Activated naive CD8-positive, alpha-beta T cell treated with anti-CD3 and anti-CD28 coated beads, Interleukin-2, amount 50 U/mL, for 16 hours (primary cell): Measurements from ENCODE around the gene HSPA12A.

Experiments used
- DNase-seq: peaks from one replicate; pipeline ENCODE4 v3.0.0-alpha.2; 2020; ENCODE audit warnings: low read depth, low spot score

HSPA12A gene

DNA sequence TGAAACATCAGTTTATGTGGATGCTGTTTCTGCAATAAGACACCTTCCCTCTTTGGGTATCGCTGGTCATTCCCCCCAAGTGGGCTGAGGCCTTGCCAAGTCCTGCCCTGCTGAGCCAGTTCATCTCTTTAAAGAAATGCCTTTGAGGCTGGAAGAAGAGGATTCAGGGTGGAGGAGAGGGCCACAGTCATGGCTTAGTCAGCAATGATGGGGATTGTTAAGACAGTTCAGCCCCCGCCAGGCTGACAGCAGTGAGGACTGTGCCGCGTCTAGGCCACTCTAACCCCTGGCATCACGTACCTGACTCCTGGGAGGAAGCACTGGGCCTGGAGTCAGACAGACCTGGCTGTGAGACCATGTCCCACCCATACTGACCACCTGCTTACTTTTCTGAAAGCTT is 73.3 kb downstream of the HSPA12A start:
- no peak for DNase-seq

DNA sequence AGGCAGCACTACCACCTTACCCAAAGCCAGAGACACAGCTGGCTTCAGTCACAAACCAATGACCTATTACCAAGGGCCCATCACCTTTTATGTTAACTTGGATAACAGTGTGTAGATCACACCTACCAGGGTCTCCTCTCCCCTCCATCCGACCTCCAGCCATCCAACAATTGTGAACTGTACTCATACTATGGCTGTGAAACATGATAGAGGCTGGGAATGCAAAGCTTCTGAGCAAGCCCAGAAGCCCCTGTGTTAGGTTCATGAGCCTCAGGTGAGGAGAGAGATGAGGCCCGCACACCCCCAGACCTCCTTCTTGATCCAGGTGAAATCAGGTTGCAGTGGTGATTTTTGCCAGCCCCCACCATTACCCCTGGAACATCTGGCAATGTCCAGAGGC is 73.9 kb downstream of the HSPA12A start:
- no peak for DNase-seq

DNA sequence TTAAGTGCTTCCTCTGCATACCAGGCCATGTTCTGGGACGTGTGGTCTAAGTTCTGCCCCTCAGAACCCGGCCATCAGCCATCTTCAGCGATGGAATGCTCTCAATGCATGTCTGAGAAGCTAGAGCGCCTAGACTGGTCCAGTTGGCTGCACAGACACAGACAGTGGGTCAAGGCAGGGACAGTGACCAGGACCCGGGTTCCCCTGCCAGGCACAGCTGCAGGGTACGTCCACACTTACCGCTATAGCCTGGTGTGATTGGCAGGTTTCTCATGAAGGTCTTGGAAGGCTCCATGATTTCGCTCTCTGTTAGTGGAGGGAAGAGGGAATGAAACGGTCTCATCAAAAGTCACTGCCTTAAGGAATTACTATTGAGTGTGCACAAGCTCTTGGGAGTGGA is 74.3 kb downstream of the HSPA12A start:
- DNase-seq, result no peak

DNA sequence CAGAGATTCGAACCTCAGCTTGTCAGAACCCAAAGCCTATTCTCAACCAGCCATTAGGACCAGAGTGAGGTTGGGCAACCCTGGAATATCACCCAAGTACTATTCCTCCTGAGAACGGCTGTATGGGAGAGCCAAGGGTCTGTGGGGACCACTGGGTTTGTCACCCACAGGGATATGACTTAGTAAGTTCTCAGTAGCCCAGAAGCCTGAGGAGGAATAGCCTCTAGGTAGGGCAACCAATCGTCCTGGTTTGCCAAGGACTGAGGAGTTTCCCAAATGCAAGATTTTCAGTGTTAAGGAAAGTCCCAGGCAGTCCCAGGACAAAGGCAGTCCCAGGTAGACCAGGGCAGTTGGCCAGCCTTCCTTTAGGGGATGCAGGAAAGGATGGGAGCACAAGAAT is 74.9 kb downstream of the HSPA12A start:
- no peak for DNase-seq

DNA sequence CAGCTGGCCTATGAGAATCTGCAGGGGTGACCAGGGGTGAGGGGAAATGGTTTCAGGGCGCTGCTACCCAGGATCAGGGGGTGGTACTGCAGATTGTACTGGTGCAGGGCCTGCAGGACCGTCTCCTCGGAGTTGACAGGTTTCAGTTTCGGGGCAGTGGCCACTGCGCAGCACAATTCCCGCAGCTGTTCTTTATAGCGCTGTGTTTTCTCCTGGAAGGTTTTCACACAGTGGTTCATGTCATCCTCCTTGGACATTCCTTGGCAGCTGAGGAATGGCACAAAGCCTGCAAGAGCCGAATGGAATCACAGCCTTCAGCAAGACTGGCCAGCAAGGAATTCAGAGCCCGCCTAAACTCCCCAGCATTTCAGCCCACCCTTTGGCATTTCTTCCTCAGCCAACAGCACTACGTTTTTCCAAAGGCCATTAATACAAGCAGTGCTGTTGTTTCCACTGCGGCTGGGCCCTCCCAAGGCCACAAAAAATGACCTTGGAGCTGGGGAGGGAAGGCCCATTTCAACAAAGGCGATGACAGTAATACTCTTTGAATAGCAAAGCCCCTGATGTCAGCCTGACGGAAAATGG is 76.7 kb downstream of the HSPA12A start:
- no peak for DNase-seq

DNA sequence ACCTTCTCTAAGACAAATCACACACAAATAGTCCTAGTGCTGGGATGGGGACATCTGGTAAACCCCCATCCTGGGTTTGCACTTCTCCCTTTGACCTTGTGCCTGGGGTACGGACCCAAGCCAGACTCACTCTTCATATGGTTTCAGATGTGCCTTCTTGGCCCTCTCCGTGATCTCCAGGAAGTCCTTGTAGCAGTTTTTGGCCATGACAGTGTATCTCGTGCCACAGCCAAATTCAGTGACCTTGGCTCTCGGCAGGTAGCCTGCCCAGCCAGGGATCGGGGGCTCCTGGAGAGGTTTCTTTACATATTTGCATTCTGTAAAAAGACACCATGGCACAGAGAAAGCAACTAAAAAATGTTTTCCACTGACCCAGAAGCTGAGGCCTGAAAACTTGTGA is 77.7 kb downstream of the HSPA12A start:
- DNase-seq, result no peak

DNA sequence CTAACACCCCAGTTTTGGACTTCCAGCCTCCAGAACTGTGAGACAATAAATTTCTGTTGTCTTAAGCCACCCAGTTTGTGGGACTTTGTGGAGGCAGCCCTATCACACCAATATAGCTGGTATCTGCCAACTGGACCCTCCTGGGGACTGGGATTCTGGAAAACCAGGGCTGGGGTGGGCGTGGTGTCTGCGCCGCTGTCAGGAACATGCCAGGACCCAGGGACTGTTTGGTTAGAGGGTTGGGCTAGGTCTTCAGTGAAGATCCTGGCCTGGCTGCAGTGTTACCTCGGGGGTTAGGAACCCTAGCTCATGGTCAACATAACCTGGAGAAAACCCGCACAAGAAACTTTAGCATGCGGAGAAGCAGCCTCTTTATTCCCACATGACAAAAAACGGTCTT is 79.0 kb downstream of the HSPA12A start:
- DNase-seq, result no peak

DNA sequence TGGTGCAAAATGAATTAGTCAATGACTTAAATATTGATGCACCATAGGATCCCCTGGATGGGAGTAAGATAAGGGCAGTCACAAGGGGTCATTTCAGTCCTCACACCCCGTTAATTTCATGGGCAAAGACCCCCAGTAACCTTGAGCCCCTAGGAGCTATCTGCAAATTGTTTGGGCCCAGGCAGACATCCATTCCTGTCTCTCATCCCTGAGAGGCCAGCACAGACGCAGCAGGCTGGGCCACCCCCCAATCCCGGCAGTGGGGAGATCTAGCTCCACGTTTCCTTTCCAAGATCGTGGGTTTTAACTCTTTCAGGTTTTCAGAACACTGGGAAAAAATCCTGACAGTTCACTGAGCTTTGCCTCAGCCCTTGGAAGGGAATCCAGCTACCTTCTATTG is 81.5 kb downstream of the HSPA12A start:
- DNase-seq, result no peak

DNA sequence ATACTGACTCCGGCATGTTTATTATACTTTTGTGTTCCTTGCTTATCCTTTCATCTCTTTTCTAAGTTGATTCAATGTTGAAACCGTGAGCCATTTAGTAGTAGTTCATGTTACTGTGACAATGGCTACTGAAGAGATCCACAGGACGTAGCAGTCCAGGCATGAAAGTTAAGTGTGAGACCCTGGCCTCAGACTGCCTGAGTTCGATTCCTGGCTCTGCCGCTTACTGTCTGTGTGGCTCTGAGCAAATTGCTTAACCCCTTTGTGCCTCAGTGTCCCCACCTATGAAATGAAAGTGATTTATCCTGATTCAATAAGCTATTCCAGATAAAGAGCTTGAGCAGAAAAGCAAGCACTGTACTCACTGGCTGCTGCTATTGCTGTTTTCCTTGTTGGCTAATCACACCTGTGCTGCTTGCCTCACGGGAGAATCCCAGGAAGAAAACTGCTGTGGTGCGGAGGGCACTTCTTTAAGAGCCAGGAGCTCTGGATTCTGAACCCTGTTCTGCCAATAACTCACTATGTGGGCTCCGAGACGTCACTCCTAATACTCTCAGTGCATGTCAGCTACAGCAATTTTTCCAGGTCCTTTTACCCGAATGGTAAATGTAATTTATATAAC is 83.2 kb downstream of the HSPA12A start:
- DNase-seq, result no peak

DNA sequence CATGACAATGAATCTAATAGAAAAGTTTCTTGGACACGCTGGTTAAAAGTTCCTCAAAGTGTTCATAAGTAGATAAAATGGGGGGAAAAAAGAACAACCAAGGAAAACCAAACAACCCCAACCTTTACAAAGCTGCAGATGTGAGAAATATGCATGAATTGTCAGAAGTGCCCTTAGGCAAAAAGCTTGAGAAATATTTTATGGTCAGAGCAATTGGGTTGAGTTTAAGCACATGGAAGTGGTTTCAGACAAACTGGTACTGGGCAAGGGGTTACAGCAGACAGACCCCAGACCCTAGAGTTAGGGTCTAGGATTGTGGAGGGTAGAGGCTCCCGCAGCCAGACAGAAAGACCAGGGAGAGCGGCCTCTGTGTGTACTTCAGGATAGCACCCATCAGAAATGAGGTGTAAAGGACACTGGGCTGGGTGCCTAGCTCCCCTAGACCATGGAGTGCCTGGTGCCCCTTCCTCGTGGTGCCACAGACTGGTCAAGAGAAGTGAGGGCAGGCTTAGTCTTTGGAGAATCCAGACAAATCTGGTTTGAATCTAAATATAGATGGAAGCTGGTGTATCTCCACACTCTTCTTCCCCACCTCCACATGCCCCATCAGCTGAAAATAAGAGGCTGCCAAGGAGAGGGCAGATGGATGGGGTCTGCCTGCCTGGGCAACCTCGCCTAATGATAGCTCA is 84.4 kb downstream of the HSPA12A start:
- no peak for DNase-seq

DNA sequence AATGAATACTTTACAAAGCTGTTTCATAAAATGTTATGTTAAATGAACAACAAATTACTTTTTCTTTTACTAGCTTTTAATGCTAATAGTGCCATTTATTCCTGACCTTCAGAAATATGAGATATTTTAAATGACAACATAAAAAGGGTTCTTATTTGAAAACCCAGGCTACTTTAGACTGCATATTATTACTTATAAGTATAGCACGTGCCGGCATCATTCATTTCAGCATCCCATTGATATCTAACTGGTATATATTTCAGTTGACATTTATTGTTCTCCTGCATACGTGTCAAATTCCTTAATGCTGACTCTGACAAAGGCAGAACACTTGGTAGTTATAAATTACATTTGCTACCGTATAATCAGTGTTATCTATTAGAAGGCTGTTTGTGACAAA is 86.3 kb downstream of the HSPA12A start:
- no peak for DNase-seq

DNA sequence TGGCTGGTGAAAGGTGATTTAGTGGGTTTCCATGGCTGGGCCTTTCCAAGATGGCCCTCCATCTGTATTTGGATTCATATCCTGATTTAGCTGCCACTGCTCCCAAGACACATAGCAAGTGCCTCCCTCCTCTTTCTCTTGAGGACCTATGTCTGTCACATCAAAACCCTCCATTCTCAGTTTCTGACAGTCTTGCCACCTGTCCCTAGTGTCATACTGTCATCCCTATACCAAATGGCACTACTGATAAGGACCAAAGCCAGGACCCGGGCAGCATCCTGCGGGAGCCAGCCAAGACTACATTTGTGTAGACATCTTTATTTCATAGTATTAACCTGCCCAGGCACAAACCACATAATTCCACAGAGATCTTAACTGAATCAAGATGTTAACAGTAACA is 86.8 kb downstream of the HSPA12A start:
- DNase-seq, result no peak

DNA sequence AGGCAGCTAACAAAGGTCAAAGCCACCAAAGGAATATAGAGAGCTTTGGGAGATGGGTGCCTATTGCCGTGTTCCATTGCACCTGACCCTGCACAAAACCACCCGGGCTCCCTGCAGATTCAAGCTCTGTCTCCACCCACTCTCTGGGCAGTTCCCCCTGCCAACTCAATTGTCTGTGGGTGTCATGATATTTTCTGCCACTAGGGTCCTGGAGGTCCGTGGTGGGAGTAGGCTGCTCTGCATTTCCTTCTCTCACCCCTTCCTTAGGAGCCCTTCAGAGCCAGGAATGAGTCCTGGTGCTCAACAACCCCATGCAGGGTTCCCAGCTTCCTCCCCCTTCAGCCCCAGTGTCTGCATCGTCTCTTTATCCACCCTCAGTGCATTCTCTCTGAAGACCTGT is 87.5 kb downstream of the HSPA12A start:
- no peak for DNase-seq

DNA sequence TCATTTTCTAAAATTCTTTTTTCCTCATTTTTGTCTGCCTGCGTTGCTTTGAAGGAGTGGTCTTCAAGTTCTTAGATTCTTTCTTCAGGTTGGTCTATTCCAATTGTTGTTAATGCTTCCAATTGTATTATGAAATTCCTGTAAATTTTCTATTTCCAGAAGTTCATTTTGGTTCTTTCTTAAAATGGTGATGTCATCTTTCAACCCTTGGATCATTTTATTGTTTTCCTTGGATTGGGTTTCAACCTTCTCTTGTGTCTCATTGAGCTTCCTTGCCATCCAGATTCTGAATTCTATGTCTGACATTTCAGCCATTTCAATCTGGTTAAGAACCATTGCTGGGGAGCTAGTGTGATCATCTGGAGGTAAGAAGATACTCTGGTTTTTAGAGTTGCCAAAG is 88.5 kb downstream of the HSPA12A start:
- no peak for DNase-seq

DNA sequence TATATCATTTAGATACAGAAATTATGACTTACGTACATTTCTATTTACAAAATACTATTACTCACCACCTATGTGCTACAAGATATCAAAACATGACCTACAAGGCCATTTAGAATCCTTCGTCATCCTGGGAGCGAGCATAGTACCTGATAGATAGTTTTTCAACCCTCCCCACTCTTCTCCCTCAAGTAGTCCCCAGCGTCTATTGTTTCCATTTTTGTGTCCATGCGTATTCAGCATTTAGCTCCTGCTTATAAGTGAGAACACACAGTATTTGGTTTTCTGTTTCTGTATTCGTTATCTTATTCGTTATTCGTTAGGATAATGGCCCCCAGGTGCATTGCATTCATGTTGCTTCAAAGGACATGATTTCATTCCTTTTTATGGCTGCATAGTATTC is 93.5 kb downstream of the HSPA12A start:
- no peak for DNase-seq

DNA sequence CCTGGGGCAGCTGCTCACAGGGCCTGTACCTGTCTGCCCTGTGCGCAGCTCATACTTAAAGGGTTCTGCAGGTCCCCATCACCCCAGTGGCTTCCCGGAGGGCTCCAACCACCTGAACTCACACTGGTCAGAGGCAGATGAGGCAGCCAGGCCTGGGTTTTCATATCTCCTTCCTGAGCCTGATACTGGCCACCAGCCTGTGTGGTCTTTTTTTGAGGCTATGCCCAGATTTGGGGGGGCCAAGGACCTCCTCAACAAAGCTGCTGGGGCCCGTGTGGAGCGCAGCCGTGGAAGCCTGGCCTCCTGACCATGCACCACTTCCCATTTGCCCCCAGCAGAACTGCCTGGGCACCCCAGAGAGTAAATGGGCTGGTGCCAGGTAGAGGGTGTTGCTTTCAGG is 95.9 kb downstream of the HSPA12A start:
- no peak for DNase-seq

DNA sequence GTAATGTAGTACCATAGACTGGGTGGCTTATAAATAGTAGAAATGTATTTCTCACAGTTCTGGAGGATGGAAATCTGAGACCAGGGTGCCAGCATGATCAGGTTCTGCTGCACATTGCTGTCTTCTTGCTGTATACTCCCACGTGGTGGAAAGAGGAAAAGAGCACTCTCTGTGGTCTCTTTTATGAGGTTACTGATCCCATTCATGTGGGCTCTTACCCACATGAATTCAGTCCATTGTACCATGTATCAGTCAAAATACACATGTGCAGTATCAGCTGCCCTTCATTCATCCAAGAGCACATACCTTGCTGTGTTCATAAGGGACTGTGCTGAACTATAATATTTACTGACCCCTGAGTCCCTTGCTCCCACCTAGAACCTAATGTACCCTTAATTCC is 104.5 kb downstream of the HSPA12A start:
- no peak for DNase-seq

DNA sequence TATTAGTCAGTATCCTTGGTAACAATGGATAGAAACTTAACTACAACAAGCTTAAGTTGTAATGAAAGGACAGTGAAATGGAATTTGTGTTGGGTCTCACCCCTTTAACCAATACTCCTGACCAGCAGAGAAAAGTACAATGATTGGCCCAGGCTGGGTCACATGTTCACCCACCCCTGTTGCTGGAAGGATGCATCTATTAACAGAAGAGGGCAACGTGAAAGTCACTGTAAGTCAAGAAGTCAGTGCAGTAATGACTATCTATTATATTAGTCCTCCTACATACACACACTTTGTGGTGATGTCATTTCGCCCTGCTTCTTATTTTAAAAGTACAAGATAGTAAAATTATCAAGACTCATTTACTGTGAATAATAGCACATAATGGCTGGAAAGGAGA is 105.4 kb downstream of the HSPA12A start:
- DNase-seq, result no peak

DNA sequence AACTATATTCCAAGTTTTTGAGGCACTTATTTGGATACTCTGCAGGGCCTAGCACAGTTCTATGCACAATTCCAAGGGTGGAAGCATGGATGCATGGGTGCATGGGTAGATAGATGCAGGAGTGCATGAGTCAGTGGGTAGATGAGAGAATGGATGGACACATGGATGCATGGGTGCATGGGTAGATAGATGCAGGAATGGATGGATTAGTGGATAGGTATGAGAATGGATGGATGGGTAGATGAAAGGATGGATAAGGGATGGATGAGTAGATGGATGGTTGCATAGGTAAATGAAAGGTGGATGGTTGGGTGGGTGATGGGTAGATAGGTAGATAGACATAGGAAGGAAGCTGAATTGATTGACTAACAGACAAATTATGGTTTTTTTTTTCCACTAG is 106.0 kb downstream of the HSPA12A start:
- no peak for DNase-seq

DNA sequence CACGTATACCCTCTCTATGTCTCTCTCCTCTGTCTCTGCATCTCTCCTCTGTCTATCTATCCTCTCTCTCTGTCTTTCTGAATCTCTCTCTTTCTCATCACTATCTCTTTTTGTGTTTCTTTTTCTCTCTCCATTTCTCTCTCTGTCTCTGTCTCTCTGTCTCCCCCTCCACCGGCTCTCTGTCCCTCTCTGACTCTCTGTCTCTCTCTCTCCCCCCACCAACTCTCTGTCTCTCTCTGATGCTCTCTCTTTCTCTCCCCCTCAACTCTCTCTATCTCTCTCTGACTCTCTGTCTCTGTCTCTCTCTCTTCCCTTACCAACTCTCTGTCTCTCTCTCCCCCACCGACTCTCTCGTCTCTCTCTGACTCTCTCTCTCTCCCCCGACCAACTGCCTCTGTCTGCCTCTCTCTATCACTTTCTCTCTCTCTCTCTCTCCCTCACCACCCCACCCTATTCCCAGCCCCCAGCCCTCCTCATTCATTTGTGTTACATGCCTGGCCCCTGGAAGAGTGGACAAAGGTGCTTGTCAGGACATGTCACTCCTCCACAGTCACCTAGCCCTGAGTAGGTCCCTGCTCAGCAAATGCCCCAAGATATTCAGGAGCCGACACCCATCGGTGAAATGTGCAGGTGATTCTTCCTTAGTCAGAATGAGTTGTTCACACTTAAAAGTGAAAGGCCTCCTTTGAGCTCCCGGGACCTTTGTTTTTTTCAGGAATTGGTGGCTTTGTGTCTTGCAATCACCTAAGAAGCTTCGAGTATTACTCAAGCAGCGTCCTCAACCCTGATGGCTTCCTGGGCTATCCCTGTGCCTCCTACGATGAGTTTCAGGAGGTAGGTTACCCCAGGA is 108.0 kb downstream of the HSPA12A start:
- DNase-seq, result no peak

DNA sequence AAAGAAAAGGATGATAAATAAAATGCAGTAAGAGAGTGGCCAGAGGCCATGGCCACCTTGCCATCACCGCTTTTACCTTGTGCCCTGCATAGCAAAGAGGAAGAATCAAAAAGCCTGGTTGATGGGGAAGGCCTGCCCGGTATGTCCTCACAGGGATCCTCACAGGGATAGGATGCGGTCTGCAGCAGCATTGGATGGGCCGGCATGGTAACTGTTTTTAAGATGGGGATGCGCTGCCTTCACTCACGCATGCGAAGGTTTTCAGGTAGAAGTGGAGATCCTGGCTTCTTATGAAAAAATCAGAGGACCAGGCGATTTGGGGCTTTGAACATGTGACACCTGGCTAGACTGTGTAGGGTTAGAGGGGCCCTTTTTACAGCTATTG is 109.2 kb downstream of the HSPA12A start:
- no peak for DNase-seq

DNA sequence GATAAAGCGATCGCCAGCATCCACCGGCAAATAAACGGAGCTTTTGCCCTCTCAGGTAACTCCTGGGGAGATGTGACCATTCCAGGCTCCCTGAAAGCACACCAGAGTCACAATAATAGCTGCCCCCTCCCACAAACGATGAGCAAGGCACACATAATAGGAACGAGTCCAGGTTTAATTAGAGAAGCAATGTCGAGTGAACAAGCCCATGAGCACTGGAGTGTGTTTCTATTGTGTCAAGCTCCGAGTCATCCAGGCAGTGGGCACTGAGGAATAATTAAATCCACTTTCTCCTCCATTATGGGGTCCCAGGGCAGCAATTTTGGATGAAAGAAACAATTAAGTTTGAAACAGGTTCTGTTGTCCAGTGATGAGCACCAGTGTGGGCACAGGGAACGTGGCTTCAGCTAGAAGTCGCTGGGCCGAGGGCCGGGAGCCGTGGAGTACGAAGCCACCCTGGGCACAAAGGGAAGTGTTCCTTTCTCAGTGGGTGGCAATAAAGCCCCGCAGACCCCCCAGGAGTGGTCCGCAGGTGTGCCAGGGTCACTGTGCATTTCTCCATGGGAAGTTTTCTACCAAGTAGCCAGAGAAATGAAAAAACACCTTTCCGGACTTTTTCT is 109.7 kb downstream of the HSPA12A start:
- DNase-seq, result no peak
